Inflammatory macrophage treated with lipopolysaccharide for 1 hour (primary cell): ENCODE measurements around the gene PEX7.
"Not testable (repeated sequence)": the region's sequence is repeated elsewhere in the genome, so short reads cannot be mapped to it uniquely, and the experiment has no call there.

ENCODE experiments used
- DNase-seq, 2 donors: peaks; one replicate each; pipeline ENCODE4 v3.0.0-alpha.2; 2020 to 2022

The PEX7 gene

DNA sequence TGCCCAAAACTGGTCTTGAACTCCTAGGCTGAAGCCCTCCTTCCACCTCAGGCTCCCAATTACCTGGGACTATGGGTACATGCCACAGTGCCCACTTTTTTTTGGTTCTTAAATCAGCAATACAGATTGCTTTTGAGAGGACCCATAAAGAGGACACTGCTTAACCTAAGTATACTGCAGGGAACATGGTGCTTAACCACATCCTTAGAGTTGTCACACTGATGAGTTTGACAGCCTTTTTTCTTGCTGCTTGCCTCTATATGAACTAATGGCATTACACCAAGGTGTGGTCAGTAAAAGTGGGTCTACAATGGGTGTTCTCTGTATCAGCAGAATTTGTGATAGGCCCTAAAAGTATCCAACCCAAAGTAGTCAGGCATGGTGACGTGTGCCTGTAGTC, 92.6 kb downstream of the PEX7 start:
- no peak for DNase-seq

DNA sequence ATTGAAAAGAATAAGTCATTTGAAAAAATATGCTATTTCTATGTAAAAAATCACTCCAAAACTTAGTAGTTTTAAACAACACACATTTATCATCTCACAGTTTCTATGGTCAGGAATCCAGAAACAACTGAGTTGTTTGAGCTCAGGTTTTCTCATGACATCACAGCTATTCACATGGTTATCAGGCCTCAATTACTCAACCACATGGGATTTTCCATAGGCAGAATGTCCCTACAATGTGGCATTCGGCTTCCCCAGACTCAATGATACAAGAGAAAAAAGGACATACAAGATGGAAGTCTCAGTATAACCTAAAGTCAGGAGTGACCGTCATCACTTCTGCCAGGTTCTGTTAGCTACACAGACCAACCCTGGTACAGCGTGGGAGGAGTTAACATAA, 96.3 kb downstream of the PEX7 start:
- peak in 1 of 2 donors; percentile 67 for DNase-seq

DNA sequence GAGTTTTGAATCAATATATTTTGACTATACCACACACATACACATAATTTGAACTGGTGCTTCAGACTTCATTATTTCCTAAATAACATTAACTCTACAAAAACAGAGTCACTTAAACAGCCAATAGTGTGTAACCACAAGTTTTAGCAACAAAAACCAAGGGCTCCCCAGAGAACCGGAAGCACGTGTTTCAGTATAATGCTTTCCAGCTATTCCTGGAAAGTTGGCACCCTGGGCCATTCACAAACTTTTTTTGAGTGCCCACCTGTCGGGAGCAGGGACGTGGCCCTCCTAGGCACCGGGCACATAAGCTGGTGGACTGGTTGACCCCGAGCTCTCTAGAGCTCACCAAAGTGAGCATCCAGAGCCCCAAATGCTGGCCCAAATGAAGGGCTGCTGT, 97.8 kb downstream of the PEX7 start:
- DNase-seq: peak in 1 of 2 donors; percentile 4

DNA sequence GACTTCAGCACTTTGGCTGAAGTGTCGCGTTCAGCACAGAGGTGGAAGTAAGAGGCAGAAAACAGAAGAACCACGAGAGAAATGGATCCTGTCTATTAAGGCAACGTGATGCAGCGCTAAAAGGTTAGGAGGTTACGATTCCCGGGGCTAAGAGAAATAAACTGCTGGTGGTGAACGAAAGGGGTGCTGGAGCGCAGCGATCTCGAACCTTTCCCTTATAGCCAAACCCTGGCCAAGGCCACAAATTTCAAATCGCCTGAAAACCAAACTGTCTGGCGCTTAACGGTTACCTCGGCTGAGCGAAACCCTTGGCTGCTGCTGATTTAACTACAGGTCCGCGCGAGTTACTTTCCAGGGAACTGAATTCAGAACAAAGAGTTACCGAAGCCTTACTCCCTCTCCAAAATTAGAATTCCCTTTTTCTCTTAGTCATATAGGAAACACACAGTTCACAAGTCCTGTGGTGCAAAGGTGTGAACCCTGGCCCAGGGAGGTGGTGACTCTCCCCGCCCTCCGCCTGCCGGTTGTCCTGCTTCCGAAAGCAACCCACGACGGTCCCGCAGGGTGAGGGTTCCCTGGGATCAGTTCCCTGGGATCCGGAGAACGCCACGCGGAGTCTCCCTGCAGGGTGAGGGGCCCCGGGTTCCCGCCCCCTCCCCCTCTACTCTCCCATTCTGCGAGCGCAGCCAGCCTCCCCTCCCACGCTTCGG, 98.4 kb downstream of the PEX7 start:
- DNase-seq: peak in 1 of 2 donors; percentile 14

DNA sequence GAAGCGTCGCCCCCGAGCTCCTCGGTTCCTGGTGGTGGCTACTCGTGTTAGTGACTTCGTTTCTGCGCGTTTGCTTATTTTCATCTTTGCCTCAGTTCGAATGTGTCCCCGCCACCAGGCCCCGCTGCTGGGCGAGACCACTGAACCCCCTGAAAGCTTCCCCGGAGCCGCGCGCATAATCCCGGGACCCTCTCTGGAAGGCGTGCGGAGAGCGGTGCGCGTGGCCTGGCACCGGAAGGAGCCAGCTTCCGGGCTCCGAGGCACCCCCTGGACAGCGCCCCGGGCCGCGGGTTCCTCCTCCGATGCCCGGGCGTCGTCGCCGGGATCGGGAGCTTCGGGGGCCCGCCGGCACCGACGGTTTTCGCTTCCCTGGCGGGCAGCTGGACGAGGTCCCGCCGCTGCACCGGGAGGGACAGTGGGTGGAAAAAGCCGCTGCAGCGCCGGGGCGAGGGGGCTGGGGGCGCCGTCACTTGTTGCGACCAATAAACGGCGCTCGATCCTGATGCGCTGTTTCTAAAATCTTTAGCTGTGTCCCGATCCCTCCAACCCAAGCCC, 99.1 kb downstream of the PEX7 start:
- DNase-seq: no peak

DNA sequence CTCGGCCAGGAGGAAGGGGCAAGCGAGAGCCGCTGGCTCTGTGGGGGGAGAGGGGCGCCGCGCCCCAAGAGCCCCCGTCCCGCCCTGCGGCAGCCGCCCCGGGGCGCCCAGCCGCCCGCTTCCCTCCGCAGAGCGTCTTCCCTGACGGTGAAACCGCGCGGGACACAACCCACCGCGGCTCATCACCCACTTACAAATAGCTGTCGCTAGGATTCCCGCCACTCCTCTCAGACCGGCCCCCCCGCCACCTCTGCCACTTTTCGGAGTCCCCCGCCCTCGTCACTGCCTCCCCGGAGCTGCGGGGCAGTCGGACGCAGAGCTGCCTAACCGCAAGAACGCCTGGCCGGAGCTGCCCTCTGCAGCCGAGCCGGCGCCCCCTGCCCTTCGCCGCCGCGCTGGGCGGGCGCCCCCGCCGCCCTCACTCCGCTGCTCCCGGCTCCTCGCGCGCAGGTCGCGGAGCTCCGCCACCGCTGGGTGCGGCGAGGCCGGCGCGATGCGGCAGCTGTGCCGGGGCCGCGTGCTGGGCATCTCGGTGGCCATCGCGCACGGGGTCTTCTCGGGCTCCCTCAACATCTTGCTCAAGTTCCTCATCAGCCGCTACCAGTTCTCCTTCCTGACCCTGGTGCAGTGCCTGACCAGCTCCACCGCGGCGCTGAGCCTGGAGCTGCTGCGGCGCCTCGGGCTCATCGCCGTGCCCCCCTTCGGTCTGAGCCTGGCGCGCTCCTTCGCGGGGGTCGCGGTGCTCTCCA, 99.7 kb downstream of the PEX7 start, which contains the start of gene SLC35D3:
Gene SLC35D3 (plus strand): TSS at position 366 of the 749 bp plus-strand sequence. CDS start 128 bp downstream, at position 494.
- DNase-seq: peak; percentile 40 to 41

DNA sequence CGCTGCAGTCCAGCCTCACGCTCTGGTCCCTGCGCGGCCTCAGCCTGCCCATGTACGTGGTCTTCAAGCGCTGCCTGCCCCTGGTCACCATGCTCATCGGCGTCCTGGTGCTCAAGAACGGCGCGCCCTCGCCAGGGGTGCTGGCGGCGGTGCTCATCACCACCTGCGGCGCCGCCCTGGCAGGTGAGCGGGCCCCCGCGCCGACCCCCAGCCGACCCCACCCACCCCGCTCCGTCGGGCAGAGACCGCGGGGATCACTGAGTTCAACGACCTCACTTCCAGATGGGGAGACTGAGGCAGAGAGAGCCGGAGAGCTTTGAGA, 100.3 kb downstream of the PEX7 start:
- no peak for DNase-seq

DNA sequence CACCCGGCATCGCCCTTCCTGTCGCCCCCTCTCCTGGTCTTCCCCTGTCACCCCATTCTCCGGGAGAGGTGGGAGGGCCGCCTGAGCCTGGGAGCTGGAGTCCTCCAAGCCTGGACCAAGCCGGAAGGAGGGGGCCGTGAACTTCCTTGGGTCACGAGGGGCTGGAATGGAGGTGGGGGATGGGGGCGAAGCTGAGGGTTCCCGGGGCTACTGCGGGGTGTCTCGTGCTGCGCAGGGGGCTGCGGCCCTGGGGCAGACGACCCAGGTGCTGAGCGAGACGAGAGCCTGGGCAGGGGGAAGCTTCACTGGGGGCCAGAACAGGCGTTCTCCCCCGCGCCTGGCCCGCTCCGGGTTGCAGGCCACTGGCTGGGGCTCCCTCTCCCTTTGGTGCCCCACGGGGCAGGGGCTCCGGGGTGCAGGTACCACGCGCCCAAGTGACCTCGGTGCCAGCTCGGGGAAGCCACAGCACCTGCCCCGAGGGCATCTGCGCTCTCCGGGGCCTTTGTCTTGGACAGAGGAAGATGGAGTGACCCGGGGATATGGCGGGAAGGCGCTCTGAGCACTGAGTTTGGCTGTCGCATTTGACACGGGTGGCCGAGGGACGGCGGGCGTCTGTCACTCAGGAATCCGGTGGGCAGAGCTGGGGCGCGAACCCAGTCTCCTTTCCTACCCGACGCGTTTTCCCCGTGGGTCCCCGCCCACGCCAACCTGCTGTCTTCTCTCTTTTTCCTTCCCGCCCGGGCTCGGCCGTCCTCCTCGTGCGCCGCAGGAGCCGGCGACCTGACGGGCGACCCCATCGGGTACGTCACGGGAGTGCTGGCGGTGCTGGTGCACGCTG, 100.9 kb downstream of the PEX7 start:
- DNase-seq: no peak

DNA sequence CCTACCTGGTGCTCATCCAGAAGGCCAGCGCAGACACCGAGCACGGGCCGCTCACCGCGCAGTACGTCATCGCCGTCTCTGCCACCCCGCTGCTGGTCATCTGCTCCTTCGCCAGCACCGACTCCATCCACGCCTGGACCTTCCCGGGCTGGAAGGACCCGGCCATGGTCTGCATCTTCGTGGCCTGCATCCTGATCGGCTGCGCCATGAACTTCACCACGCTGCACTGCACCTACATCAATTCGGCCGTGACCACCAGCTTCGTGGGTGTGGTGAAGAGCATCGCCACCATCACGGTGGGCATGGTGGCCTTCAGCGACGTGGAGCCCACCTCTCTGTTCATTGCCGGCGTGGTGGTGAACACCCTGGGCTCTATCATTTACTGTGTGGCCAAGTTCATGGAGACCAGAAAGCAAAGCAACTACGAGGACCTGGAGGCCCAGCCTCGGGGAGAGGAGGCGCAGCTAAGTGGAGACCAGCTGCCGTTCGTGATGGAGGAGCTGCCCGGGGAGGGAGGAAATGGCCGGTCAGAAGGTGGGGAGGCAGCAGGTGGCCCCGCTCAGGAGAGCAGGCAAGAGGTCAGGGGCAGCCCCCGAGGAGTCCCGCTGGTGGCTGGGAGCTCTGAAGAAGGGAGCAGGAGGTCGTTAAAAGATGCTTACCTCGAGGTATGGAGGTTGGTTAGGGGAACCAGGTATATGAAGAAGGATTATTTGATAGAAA, 101.7 kb downstream of the PEX7 start:
- no peak for DNase-seq

DNA sequence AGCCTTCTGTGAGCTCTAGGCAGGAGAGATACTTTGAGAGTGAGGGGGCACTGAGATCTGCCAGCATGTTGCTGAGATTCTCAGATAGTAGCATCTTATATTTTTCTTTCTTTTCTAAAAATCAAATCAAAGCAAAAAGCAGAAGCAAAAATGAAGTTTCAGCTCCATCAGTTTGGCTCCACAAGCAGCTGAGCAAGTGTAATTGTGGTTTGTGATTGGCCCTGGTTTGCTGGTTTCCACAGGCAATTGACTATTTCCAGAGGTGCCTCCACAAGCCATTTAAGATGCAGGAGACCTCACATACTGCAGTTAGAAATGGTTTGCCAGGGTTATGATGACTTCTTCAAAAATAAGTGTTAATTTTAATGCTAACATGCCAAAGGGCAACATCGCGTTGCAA, 104.0 kb downstream of the PEX7 start:
- DNase-seq: no peak

DNA sequence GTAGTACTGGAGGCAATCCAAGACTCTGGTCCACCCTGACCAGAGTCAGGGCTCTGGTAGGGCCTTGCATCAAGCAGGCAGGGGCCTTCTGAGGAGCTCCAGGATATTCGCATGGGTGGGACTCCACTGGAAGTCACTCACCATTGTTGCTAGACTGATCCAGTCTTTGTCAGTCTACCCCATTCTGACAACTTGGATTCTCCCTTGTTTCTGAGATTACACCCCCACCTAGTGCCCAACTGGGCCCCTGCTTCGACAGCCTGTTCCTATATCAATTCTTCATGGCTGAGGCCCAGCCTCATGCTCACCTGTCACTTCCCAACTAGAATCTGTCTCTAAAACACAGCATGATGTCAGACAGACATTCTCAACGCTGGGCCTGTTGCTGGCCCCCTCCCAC, 104.9 kb downstream of the PEX7 start:
- peak; percentile 5 to 21 for DNase-seq

DNA sequence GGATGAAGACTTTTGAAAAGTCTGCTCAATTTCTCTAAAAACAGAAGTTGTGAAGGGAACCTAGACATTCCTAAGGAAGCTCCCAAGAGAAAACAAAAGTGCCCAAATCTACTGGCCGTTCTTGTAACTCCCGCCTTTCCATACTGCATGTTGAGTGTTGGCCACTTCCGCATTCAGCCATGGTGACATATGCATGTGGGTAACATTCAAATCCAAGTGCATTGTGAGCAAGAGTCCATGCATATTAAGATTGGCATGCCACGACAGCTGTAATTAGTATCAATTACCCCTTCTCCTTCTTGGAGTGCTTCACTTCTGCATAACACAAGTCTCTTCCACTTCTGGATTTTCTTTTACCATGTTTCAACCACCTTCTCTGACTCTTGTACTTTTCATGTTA, 108.1 kb downstream of the PEX7 start:
- no peak for DNase-seq

DNA sequence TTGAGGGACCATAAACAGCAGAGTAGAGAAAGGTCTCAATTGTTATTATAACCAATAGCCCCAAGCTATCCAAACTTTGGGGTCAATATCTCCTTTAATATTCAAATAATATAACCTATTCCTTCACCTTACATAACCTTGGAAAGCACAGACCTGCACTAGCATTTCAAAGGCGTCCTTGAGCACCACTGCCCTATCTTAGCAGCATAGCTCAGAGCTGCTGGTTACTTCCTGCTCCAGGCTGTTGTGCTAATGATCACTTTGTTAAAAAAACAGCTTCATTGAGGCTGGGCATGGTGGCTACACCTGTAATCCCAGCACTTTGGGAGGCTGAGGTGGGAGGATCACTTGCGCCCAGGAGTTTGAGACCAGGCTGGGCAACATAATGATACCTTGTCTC, 110.2 kb downstream of the PEX7 start:
- no peak for DNase-seq

DNA sequence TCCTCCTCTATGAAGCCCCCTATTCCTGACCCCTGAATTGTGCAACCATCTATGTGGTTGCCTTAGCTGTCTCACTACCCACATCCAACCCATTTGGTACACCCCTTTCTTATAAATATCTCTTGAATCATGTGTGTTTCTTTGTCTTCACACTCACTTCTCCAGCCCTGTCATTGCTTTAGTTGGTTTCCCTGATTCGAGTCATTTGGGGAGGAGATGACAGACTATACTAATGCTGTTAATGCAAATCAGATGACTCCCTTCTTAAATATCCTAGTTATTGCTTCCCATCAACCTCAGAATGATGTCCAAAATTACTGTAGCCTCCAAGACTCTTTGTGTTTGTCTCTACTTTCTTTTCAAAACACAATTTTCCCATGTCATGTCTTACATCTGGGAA, 122.7 kb downstream of the PEX7 start:
- no peak for DNase-seq

DNA sequence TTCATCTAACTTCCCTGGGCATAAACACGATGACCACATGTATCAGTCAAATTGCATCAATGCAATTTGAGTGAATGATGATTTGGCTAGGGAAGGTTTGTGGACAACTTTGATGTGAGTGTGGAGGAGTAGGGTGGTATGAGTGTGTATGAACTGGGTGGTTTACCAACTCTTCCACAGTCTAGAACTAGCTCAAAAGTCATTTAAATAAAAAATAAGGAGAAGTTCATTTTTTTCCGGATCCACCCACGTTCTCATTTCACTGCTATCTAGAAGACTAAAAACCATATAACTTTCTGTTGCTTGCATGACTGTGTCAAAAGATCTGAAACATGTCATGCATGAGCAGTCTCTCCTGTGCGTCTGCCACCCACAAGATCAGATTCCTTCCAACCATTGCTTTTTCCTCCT, 123.3 kb downstream of the PEX7 start:
- peak; percentile 42 to 73 for DNase-seq

DNA sequence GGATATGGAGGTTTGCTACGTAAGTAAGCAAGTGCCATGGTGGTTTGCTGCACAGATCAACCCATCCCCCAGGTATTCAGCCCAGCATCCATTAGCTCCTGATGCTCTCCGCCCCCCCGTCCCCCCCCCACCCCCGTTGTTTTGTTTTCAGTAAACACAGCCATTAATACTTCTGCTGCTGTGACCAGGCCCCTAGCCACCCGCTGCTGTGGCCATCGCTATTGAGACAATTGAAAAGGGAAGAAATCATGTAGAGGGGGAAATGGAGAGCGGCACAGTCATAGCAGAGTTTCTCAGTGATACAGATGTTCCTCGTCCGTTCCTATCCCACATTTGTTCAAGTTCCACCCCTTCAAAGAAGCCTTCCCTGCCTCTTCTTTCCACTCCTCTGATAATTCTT, 124.6 kb downstream of the PEX7 start:
- DNase-seq: no peak

DNA sequence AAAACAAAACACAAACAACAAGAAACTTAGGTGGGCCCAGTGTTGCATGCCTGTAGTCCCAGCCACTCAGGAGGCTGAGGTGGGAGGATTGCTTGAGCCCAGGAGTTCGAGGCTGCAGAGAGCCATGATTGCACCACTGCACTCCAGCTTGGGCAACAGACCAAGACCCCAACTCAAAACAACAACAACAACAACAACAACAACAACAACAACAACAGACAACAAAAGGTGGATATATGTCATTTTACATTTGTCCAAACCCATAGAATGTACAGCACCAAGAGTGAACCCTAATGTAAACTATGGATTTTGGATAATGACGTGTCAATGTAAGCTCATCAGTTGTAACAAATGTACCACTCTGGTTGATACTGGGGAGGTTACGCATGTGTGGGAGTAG, 127.6 kb downstream of the PEX7 start:
- not testable (repeated sequence) for DNase-seq

DNA sequence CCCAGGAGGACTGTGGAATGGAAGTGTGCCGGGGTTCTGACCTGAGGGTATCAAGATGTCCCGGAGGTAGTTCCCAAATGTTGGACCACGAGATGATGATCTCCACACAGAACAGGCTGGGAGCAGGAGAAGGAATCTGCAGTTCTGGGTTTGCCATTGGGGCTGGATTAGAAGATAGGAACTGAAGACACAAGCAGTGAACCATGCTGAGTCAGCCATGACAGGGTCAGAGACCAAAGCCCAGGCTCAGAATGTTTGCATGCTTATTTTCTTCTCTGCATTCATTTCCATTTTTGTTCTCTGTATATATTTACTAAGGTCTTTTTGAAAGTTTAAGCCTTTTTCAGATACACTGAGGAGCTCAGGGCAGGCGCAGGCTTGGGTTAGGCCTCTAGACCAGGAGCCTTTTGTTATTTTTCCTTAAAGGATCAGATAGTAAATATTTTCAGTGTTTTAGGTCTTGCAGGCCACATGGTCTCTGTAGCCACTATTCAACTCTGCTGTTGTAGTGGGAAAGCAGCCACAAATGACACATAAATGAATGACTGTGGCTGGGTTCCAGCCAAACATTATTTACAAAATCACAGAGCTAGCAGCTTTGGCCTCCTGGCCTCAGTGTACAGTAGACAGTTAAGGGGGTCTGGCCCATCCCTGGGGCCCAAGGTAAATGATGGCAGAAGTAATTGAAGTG, 128.2 kb downstream of the PEX7 start:
- DNase-seq: no peak

DNA sequence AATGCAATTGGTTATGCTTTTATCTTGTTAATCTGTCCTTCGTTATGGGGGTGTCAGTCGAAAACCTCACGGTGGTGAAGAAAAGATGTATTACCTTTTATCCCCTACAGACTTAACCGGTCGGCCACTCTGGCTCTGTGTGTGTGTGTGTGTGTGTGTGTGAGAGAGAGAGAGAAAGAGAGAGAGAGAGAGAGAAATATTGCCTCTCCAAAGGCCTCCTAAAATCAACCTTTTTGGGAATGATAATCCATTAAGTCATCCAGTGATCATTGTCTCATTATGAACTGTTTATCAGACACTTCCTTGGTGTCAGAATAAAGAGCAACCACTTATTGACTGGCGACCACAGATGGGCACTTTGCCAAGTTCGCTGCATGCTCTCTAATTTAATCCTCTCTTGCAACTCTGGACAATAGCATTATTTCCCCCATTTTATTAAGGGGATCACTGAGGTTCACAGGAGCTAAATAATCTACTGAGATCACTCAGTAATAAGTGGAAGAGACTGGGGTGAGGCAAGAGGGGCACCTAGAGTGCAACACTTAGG, 130.4 kb downstream of the PEX7 start:
- no peak for DNase-seq

DNA sequence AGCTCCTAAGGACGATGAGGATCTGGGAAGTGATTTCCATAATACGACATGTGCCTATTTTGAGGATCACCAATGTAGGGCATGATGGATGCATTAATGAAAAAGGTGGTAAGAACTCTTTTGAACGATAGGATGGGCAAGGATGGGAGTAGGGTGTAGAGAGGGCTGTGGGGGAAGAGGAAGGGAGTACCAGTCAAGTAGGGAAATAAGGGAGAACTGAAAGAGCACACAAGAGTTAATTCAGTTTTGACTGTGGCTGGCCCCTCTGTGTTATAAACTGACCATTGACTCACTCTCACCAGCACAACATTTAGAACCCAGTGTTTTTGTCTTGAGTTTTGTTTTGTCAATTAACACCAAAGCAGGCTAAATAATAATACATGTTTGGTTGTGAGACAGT, 132.7 kb downstream of the PEX7 start:
- DNase-seq: no peak
